A549 (cell line): ENCODE data around the gene ADAM10. TPM values are rescaled to one million over a fixed set of nuclear protein-coding genes. Genes with fewer than 3 reads are reported as not detected.

Source experiments
- ATAC-seq, 2 experiments: fragments of 200-7000 bp in 1 of 2; fragments of >200 bp in 1 of 2; cut with Nextera tagmentation in 1 of 2; cut with Tn5 transposase in 1 of 2; 3 replicates each; pipeline versions ENCODE4 v1.8.0 to v1.9.1; 2018 to 2020; ENCODE audit warnings: mild to moderate bottlenecking in 1 of 2, moderate library complexity in 1 of 2
- CTCF ChIA-PET: fragments of 300-600 bp; sonication (Branson Sonifier 250); formaldehyde crosslinking; extraction: SDS; loops from one replicate; lab custom pipeline; 2021; ENCODE audit warnings: antibody characterized with exemption, inconsistent platforms; lab: Yijun Ruan, JAX
- POLR2A ChIA-PET: fragments of 350-600 bp; formaldehyde crosslinking; extraction: SDS; loops from one replicate; lab custom pipeline; 2021; ENCODE audit warnings: antibody characterized with exemption, inconsistent platforms; lab: Yijun Ruan, JAX
- DNase-seq, 2 experiments: peaks; one replicate each; pipeline versions ENCODE4 v3.0.0 to v3.0.0-alpha.2; 2011 to 2016; ENCODE audit warnings: low read depth in 1 of 2, low spot score in 1 of 2
- FAIRE-seq: peaks from 2 replicates; lab custom pipeline; 2011; peaks lifted over from hg19 to GRCh38; lab: Jason Lieb, UNC
- H3K27ac ChIP-seq, 2 experiments: fragments of >200 bp; sonication (Bioruptor Twin); formaldehyde crosslinking; 3 replicates each; pipeline ENCODE4 v1.5.1; 2016 to 2017
- H3K4me1 ChIP-seq: fragments of >200 bp; sonication (Bioruptor Twin); formaldehyde crosslinking; 3 replicates; pipeline ENCODE4 v1.6.1; 2016
- H3K4me2 ChIP-seq: fragments of >200 bp; sonication (Bioruptor Twin); formaldehyde crosslinking; 3 replicates; pipeline ENCODE4 v1.6.1; 2016
- H3K4me3 ChIP-seq: fragments of >200 bp; sonication (Bioruptor Twin); formaldehyde crosslinking; 3 replicates; pipeline ENCODE4 v1.5.1; 2016
- H3K9me3 ChIP-seq: fragments of >200 bp; sonication (Bioruptor Twin); formaldehyde crosslinking; 3 replicates; pipeline ENCODE4 v1.6.1; 2016
- BCL3 ChIP-seq: fragments of >200 bp; sonication (Bioruptor Twin); formaldehyde crosslinking; IDR thresholded peaks from 3 replicates; pipeline ENCODE4 v1.6.1; 2016
- BHLHE40 ChIP-seq: IDR thresholded peaks from 2 replicates; pipeline ENCODE4 v1.6.1; 2012; ENCODE audit warnings: low read depth, low read length, inconsistent platforms
- CEBPB ChIP-seq, 2 experiments: fragments of >200 bp in 1 of 2; sonication (Bioruptor Twin) in 1 of 2; formaldehyde crosslinking in 1 of 2; IDR thresholded peaks; 2 replicates each; pipeline ENCODE4 v1.6.1; 2012 to 2016
- CHD2 ChIP-seq: fragments of 150-350 bp; IDR thresholded peaks from 2 replicates; pipeline ENCODE4 v1.6.1; 2014; ENCODE audit warnings: low read length; ENCODE audit not compliant: partially characterized antibody
- EHMT2 ChIP-seq: fragments of 200-600 bp; sonication (generic); IDR thresholded peaks from 2 replicates; pipeline ENCODE4 v1.6.1; 2016; ENCODE audit warnings: antibody characterized with exemption, low read depth, mild to moderate bottlenecking, moderate library complexity
- ELK1 ChIP-seq: fragments of 150-350 bp; IDR thresholded peaks from 2 replicates; pipeline ENCODE4 v1.6.1; 2014; ENCODE audit warnings: low read depth, mild to moderate bottlenecking, low read length
- EP300 ChIP-seq, 2 experiments: fragments of >200 bp; sonication (Bioruptor Twin); formaldehyde crosslinking; IDR thresholded peaks; 2 replicates in 1 of 2; 3 replicates in 1 of 2; pipeline ENCODE4 v1.6.1; 2016 to 2017
- FOSL2 ChIP-seq, 2 experiments: fragments of 450-650 bp in 1 of 2; fragments of >200 bp in 1 of 2; sonication (Bioruptor Twin) in 1 of 2; formaldehyde crosslinking; IDR thresholded peaks; 2 replicates each; pipeline versions ENCODE4 v1.5.0 to v1.6.1; 2016 to 2020; ENCODE audit warnings: mild to moderate bottlenecking in 1 of 2, moderate library complexity in 1 of 2
- FOXS1 ChIP-seq: fragments of 250-450 bp; sonication (Bioruptor Pico); IDR thresholded peaks from 2 replicates; pipeline ENCODE4 v1.5.0; 2020; ENCODE audit warnings: mild to moderate bottlenecking, moderate library complexity
- HMGXB4 ChIP-seq: fragments of 250-450 bp; sonication (Bioruptor Pico); IDR thresholded peaks from 2 replicates; pipeline ENCODE4 v1.5.0; 2021; ENCODE audit warnings: mild to moderate bottlenecking, moderate library complexity, borderline replicate concordance
- PBX3 ChIP-seq: IDR thresholded peaks from 2 replicates; pipeline ENCODE4 v1.6.1; 2012
- RAD21 ChIP-seq, 2 experiments: fragments of >200 bp in 1 of 2; sonication (Bioruptor Twin) in 1 of 2; formaldehyde crosslinking in 1 of 2; IDR thresholded peaks in 1 of 2; conservative IDR thresholded peaks in 1 of 2; 2 replicates in 1 of 2; 3 replicates in 1 of 2; pipeline ENCODE4 v1.6.1; 2012 to 2018; ENCODE audit warnings: inconsistent platforms in 1 of 2
- RFX5 ChIP-seq: fragments of 450-650 bp; IDR thresholded peaks from 2 replicates; pipeline ENCODE4 v1.7.1; 2014; ENCODE audit warnings: antibody characterized with exemption, mild to moderate bottlenecking, moderate library complexity
- SMC3 ChIP-seq: fragments of >200 bp; sonication (Bioruptor Twin); formaldehyde crosslinking; IDR thresholded peaks from 3 replicates; pipeline ENCODE4 v1.6.1; 2018; ENCODE audit warnings: inconsistent platforms
- WGBS: methylation state at CpG from one replicate; pipeline ENCODE4 v1.1.6; 2017; ENCODE audit errors: missing lambda C conversion rate; 5-methylcytosine and 5-hydroxymethylcytosine counted together
- polyA plus RNA-seq, 4 experiments: library from polyadenylated mRNA; depleted of rRNA in 3 of 4; stranded (reverse); fragments of >200 nt; fragmentation: RNase III in 1 of 4; extraction: RNeasy Plus Mini Kit Qiagen cat#74134 plus additional on column Dnase treatment in 1 of 4; gene quantifications; 2 replicates in 3 of 4; 3 replicates in 1 of 4; pipeline ENCODE4 v1.2.3, GENCODE V29; 2011 to 2017
- TF ChIP-seq, protein P1 (sequence below): fragments of 250-450 bp; sonication (Bioruptor Pico); IDR thresholded peaks from 2 replicates; pipeline ENCODE4 v1.5.0; 2020; ENCODE audit warnings: low read depth, mild to moderate bottlenecking, moderate library complexity

ADAM10 gene
- polyA plus RNA-seq, 2 of the 4 experiments (the other 2 are of a cell fraction), result 200 to 210 TPM

DNA sequence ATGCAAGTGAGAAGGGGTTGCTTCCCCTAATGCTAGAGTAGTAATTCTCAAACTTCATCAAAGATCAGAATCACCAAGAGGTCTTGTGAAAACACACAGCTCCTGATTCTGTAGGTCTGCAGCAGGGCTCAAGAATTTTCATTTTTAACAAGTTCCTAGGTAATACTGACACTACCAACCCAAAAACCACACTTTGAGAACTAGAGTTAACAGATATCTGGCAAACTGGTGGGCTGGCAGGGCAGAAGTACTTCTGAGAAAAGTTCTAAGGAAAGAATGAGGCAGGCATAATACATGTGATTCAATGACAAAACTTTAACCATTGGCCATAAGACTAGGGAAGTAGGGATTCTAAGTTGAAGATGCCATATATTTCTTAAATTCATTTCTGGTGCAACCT, 12.8 kb upstream of the ADAM10 start:
- ChIA-PET CTCF (no interaction called here), POLR2A (no interaction called here)
- FAIRE-seq (no peak), ATAC-seq (no peak), DNase-seq (no peak)
- H3K4me1 ChIP-seq, result no peaks in the 10 kb centered on the region; the same call in 2 of the 3 replicates
- no peak overlapping the region for H3K4me2 ChIP-seq
- H3K27ac ChIP-seq, result no peak overlapping the region
- no peak overlapping the region for H3K4me3 ChIP-seq
- TF ChIP-seq SMC3 (no peak), RAD21 (conservative IDR thresholded peaks at IDR 0.05 in 1 of 2, IDR thresholded peaks at IDR 0.05 in 1 of 2) (no peak), BHLHE40 (no peak), FOXS1 (no peak), BCL3 (no peak), PBX3 (no peak), CEBPB (IDR thresholded peaks at IDR 0.05) (no peak), FOSL2 (IDR thresholded peaks at IDR 0.05) (no peak), FOSL2 (CRISPR knock-in tag; IDR thresholded peaks at IDR 0.05) (no peak), CHD2 (no peak), HMGXB4 (CRISPR knock-in tag) (no peak), EP300 (IDR thresholded peaks at IDR 0.05) (no peak), RFX5 (no peak), ELK1 (no peak)
- peaks cover 20% of the 10 kb centered on the region for H3K9me3 ChIP-seq

GRCh38 chr15:58761010-58761388, 11.5 kb upstream of the ADAM10 start:
- ATAC-seq, result no peak

More at GRCh38 chr15:58761010-58761388, 11.5 kb upstream of the ADAM10 start:
- ChIA-PET POLR2A (interaction anchor here (1.3 kb wide), 1 partner anchor 10 kb away, joined by 3 read pairs; the partner anchor contains the start of gene MINDY2), CTCF (interaction anchor here (0.6 to 3.5 kb wide), 7 partner anchors 9 to 548 kb away, joined by 3 to 25 read pairs (median 4); partner anchors contain the start of gene MINDY2)
- DNase-seq, result no peak
- H3K4me3 ChIP-seq, result no peak overlapping the region
- 86% methylated on average over 1 of the region's 1 CpG for WGBS
- H3K9me3 ChIP-seq, result peaks cover 20% of the 10 kb centered on the region
- H3K4me2 ChIP-seq, result no peak overlapping the region
- no peak overlapping the region for H3K27ac ChIP-seq
- no peak for TF ChIP-seq BCL3
- TF ChIP-seq, protein P1, sequence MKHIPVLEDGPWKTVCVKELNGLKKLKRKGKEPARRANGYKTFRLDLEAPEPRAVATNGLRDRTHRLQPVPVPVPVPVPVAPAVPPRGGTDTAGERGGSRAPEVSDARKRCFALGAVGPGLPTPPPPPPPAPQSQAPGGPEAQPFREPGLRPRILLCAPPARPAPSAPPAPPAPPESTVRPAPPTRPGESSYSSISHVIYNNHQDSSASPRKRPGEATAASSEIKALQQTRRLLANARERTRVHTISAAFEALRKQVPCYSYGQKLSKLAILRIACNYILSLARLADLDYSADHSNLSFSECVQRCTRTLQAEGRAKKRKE (CRISPR knock-in tag), result no peak
- no peak for TF ChIP-seq EHMT2
- no peak for TF ChIP-seq ELK1
- peaks cover 5% of the 10 kb centered on the region; the same call in 2 of the 3 replicates for H3K4me1 ChIP-seq
- no peak for FAIRE-seq
